Endothelial cell of umbilical vein (primary cell): ENCODE measurements around the gene MOGAT1.

Source experiments
- CTCF ChIP-seq, 2 donors: IDR thresholded peaks; 1 replicate in 1 of 2; 2 replicates in 1 of 2; pipeline ENCODE4 v1.5.1; 2011; ENCODE audit warnings: low read length in 2 of 2, mild to moderate bottlenecking in 2 of 2, moderate library complexity in 2 of 2, control low read depth in 1 of 2, inconsistent platforms in 1 of 2, low read depth in 1 of 2; ENCODE audit not compliant: insufficient read depth in 1 of 2; ENCODE audit errors: extremely low read depth in 1 of 2
- EZH2 ChIP-seq: IDR thresholded peaks from 2 replicates; pipeline ENCODE4 v1.6.1; 2012; ENCODE audit warnings: borderline replicate concordance, low read depth, mild to moderate bottlenecking, moderate library complexity, low read length, inconsistent platforms; ENCODE audit not compliant: severe bottlenecking
- MAX ChIP-seq: IDR thresholded peaks from 2 replicates; pipeline ENCODE4 v1.6.1; 2011; ENCODE audit not compliant: insufficient read depth, insufficient read length
- POLR2A ChIP-seq: IDR thresholded peaks from 2 replicates; pipeline ENCODE4 v1.6.1; 2012; ENCODE audit warnings: low read depth, mild to moderate bottlenecking, control low read depth, low read length

- TF ChIP-seq CTCF (IDR thresholded peaks at IDR 0.05; ENCODE audit: extremely low read depth in 1 of 2, insufficient read depth in 1 of 2, low read depth in 1 of 2, low read length in 2 of 2) (no peak), POLR2A (no peak), EZH2 (no peak), MAX (no peak)
Observed at GRCh38 chr2:222663479-222663878, 8.0 kb upstream of the MOGAT1 start.
